GM18517 (cell line): ENCODE measurements around the gene ZNF311.
"Not testable (repeated sequence)": the region's sequence is repeated elsewhere in the genome, so short reads cannot be mapped to it uniquely, and the experiment has no call there.

Source experiments
- ATAC-seq: cut with Tn5 transposase; IDR thresholded peaks from one replicate; pipeline ENCODE4 v1.9.1; 2021; ENCODE audit warnings: mild to moderate bottlenecking, moderate library complexity; ENCODE audit not compliant: unreplicated experiment

ZNF311 gene

GRCh38 chr6:28956331-28956730, 48.8 kb downstream of the ZNF311 start:
- ATAC-seq = no peak

DNA sequence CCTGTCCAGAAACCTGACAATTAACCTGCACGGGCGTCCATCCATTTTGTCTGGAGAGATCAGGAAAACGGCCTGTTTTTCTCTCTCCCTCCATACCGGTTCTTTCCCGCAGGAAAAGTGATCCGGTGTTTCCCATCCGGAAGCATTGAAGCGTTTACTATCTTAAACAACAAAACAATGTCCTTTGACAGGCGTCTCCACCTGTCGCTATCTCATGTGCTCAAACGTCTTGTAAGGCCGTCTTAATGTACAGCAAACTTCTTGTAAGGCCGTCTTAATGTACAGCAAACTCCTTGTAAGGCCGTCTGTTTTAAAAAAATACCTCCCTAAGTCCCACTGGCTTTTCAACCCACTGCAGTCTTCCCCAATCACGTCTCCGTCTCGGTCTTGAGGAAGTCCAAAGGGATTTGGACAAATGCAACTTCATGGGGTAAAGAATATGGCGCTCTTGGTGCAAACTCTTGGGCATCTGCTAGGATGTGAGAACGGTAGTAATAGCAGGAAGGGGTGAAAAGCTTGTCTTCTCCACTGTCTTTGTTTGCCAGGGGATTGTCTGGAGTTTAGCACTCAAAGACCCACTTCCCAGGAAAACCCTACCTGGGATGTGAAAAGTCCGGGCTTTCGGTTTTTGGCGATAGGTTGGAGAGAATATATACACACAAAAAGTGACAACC, 51.4 kb downstream of the ZNF311 start:
- ATAC-seq = no peak

- peak; percentile 79 for ATAC-seq
These were observed 52.0 kb downstream of the ZNF311 start for GRCh38 chr6:28953039-28953584.

DNA sequence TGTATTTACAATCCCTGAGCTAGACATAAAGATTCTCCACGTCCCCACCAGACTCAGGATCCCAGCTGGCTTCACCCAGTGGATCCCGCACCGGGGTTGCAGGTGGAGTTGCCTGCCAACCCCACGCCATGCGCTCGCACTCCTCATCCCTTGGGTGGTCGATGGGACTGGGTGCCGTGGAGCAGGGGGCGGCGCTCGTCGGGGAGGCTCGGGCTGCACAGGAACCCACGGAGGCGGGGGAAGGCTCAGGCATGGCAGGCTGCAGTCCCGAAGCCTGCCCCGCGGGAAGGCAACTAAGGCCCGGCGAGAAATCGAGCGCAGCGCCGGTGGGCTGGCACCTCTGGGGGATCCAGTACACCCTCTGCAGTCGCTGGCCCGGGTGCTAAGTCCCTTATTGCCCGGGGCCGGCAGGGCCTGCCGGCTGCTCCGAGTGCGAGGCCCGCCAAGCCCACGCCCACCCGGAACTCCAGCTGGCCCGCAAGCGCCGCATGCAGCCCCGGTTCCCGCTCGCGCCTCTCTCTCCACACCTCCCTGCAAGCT, 55.4 kb downstream of the ZNF311 start:
- ATAC-seq = not testable (repeated sequence)

GRCh38 chr6:28948782-28949486, 56.2 kb downstream of the ZNF311 start:
- ATAC-seq = no peak

GRCh38 chr6:28947831-28948270, 57.3 kb downstream of the ZNF311 start:
- ATAC-seq = no peak

- no peak for ATAC-seq
These were observed 57.9 kb downstream of the ZNF311 start for GRCh38 chr6:28947067-28947765.

DNA sequence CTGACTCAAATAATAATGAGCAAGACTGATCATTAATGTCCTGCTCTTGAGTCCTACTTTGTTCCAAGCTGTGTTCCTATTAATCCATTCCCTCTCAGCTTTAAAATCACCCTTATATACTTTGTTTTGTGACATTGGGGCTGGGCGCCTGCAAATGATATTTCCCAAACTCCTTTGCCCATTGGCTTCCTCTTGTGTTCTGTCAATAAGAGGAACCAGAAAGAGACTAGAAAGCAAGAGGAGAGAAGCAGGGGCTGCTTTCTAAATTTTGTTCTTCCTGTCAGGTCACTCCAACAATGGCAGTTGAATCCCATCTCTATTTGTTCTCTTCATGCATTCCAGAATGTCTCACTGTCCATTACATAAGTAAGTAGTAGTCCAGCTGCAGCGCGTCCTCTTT, 59.8 kb downstream of the ZNF311 start:
- ATAC-seq = no peak
